Ishikawa (cell line): ENCODE measurements around the gene CEP55.

Experiments
- CEBPB ChIP-seq: IDR thresholded peaks from 2 replicates; pipeline ENCODE4 v1.6.1; 2012
- CREB1 ChIP-seq: IDR thresholded peaks from 2 replicates; pipeline ENCODE4 v1.6.1; 2012; ENCODE audit warnings: low read depth
- EGR1 ChIP-seq: IDR thresholded peaks from 2 replicates; pipeline ENCODE4 v1.6.1; 2012
- EP300 ChIP-seq: IDR thresholded peaks from 2 replicates; pipeline ENCODE4 v1.6.1; 2012; ENCODE audit warnings: borderline replicate concordance
- FOXM1 ChIP-seq: IDR thresholded peaks from 2 replicates; pipeline ENCODE4 v1.6.1; 2012; ENCODE audit warnings: low read depth, borderline replicate concordance
- MAX ChIP-seq: IDR thresholded peaks from 2 replicates; pipeline ENCODE4 v1.6.1; 2012
- NFIC ChIP-seq: IDR thresholded peaks from 2 replicates; pipeline ENCODE4 v1.6.1; 2012
- RAD21 ChIP-seq: IDR thresholded peaks from 2 replicates; pipeline ENCODE4 v1.6.1; 2012; ENCODE audit warnings: low read depth
- REST ChIP-seq: IDR thresholded peaks from 2 replicates; pipeline ENCODE4 v1.6.1; 2012; ENCODE audit warnings: low read depth, mild to moderate bottlenecking
- TAF1 ChIP-seq: IDR thresholded peaks from 2 replicates; pipeline ENCODE4 v1.6.1; 2012; ENCODE audit warnings: low read depth, mild to moderate bottlenecking
- TCF12 ChIP-seq: IDR thresholded peaks from 2 replicates; pipeline ENCODE4 v1.6.1; 2012; ENCODE audit warnings: low read depth
- TEAD4 ChIP-seq: IDR thresholded peaks from 2 replicates; pipeline ENCODE4 v1.6.1; 2012
- USF1 ChIP-seq: IDR thresholded peaks from 2 replicates; pipeline ENCODE4 v1.6.1; 2012
- YY1 ChIP-seq: IDR thresholded peaks from 2 replicates; pipeline ENCODE4 v1.6.1; 2012; ENCODE audit warnings: low read depth
- ZBTB7A ChIP-seq: IDR thresholded peaks from 2 replicates; pipeline ENCODE4 v1.6.1; 2012; ENCODE audit warnings: low read depth

CEP55 gene

GRCh38 chr10:93493162-93493561, 3.2 kb upstream of the CEP55 start:
- TF ChIP-seq REST (no peak), EP300 (0 out of 2 replicates have a peak, but pooled peaks have one; percentile 21)

- TF ChIP-seq TAF1 (no peak), CREB1 (no peak), MAX (no peak), TCF12 (no peak), RAD21 (no peak), YY1 (no peak), FOXM1 (no peak), TEAD4 (no peak), EGR1 (no peak)
Observed at GRCh38 chr10:93494494-93494893, 1.9 kb upstream of the CEP55 start.

- peak; percentile 21; the same call in 1 of the 2 replicates for TF ChIP-seq EP300
- TF ChIP-seq YY1: no peak
- peak; percentile 80 for TF ChIP-seq NFIC
Observed at GRCh38 chr10:93495654-93496321, 624 bp upstream of the CEP55 start.

- TF ChIP-seq TCF12 (no peak), MAX (no peak), USF1 (no peak), YY1 (no peak), TAF1 (no peak), FOXM1 (no peak), EGR1 (no peak), REST (no peak), CREB1 (no peak), EP300 (no peak), RAD21 (no peak)
Observed at GRCh38 chr10:93498166-93498565, 1.8 kb downstream of the CEP55 start.

- TF ChIP-seq TAF1: no peak
- TF ChIP-seq TCF12: no peak
- TF ChIP-seq EGR1: no peak
- no peak for TF ChIP-seq CREB1
- no peak for TF ChIP-seq RAD21
- TF ChIP-seq USF1: no peak
- no peak for TF ChIP-seq NFIC
- no peak for TF ChIP-seq YY1
- TF ChIP-seq FOXM1: no peak
- no peak for TF ChIP-seq CEBPB
- TF ChIP-seq EP300: no peak
- no peak for TF ChIP-seq REST
- TF ChIP-seq TEAD4: no peak
- TF ChIP-seq MAX: no peak
- TF ChIP-seq ZBTB7A: no peak
Observed at GRCh38 chr10:93501650-93502049, 5.2 kb downstream of the CEP55 start.
